22Rv1 (cell line): ENCODE measurements around the gene PRSS57.

Experiments used
- ZFX ChIP-seq: fragments of 450-650 bp; IDR thresholded peaks from 2 replicates; pipeline ENCODE4 v1.6.1; 2017; ENCODE audit warnings: antibody characterized with exemption, borderline replicate concordance
- TF ChIP-seq, protein P1 (sequence below): fragments of 450-650 bp; IDR thresholded peaks from 2 replicates; pipeline ENCODE4 v1.5.1; 2017; ENCODE audit warnings: mild to moderate bottlenecking

DNA sequence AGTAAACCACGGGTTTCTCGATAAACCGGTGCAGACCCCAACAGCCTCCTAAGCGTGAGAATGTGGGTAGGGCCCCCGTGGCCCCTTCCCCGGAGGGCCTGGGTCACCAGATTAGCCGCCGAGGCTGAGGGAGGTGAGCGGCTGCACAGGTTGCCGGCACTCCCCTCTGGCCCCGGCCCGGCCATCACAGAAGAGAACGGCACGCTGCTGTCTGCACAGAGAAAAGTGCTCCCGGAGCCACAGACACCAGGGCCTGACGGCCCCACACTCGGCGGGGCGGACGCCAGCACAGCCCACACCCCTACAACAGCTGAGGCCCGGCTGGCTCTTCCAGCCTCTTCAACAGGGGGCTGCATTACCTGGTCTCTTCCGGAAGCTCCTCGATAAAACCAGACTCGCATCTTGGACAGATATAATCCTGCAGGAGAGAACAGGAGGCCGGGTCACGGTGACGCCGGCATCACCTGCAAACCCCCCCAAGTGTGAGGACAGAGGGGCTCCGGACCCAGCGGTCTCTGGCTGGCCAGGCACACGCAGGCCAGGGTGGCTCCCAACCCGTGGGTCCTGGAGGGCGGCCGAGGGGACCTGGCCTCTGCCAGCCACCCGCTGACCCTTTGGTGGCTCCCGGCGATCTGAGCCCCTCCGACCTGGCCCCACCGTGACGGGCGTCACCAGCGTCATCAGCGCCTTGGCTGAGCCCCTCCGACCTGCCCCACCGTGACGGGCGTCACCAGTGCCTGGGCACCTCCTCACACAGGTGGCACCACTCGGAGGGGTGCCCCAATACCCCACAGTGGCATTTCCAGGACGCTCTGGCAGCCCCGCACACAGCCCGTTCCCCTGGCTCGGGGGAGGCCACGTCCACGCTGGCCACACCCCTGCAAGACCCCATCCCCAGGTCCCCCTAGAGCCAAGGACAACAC is 42.5 kb downstream of the PRSS57 start:
- TF ChIP-seq, protein P1, sequence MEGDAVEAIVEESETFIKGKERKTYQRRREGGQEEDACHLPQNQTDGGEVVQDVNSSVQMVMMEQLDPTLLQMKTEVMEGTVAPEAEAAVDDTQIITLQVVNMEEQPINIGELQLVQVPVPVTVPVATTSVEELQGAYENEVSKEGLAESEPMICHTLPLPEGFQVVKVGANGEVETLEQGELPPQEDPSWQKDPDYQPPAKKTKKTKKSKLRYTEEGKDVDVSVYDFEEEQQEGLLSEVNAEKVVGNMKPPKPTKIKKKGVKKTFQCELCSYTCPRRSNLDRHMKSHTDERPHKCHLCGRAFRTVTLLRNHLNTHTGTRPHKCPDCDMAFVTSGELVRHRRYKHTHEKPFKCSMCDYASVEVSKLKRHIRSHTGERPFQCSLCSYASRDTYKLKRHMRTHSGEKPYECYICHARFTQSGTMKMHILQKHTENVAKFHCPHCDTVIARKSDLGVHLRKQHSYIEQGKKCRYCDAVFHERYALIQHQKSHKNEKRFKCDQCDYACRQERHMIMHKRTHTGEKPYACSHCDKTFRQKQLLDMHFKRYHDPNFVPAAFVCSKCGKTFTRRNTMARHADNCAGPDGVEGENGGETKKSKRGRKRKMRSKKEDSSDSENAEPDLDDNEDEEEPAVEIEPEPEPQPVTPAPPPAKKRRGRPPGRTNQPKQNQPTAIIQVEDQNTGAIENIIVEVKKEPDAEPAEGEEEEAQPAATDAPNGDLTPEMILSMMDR = no peak
- TF ChIP-seq ZFX = no peak
